A172 (cell line): ENCODE results near the gene NDUFB11. TPM values are rescaled to one million over a fixed set of nuclear protein-coding genes. Genes with fewer than 3 reads are reported as not detected.

Experiments used
- DNase-seq: peaks from one replicate; pipeline ENCODE4 v3.0.0-alpha.2; 2015; ENCODE audit warnings: low spot score
- total RNA-seq: library from RNA; depleted of rRNA; stranded (reverse); fragments of >200 nt; shearing (Covaris generic); gene quantifications from 2 replicates; pipeline ENCODE4 v1.2.3, GENCODE V29; 2014; rRNA removed

NDUFB11 gene
- total RNA-seq = 85.8 and 120 TPM in 2 replicates

- peak; percentile 92 for DNase-seq
These were observed at the start of gene NDUFB11, which contains the start of gene RBM10 for GRCh38 chrX:47144626-47145394. NDUFB11 (minus strand) TSS chrX:47144702; CDS start chrX:47144679, 23 bp downstream. RBM10 (plus strand) TSS chrX:47145221; CDS start chrX:47147482, 2,261 bp downstream.

- peak; percentile 92 for DNase-seq
These were observed 49.1 kb upstream of the NDUFB11 start, which contains the start of gene UBA1 for GRCh38 chrX:47193475-47194193. UBA1 (plus strand) TSS chrX:47193829; CDS start chrX:47198803, 4,974 bp downstream.

- no peak for DNase-seq
These were observed 47.4 kb upstream of the NDUFB11 start for GRCh38 chrX:47191806-47192401.

GRCh38 chrX:47191331-47191730 is 46.8 kb upstream of the NDUFB11 start:
- no peak for DNase-seq

GRCh38 chrX:47190445-47191269 is 46.2 kb upstream of the NDUFB11 start:
- DNase-seq = peak; percentile 84

GRCh38 chrX:47189906-47190305 is 45.4 kb upstream of the NDUFB11 start:
- DNase-seq = no peak

GRCh38 chrX:47187106-47187677 is 42.7 kb upstream of the NDUFB11 start:
- DNase-seq = no peak

GRCh38 chrX:47186096-47186740 is 41.7 kb upstream of the NDUFB11 start:
- DNase-seq = no peak

GRCh38 chrX:47185241-47185640 is 40.7 kb upstream of the NDUFB11 start:
- DNase-seq = no peak

- no peak for DNase-seq
These were observed 40.0 kb upstream of the NDUFB11 start for GRCh38 chrX:47184486-47184885.

- DNase-seq = no peak
These were observed 37.7 kb upstream of the NDUFB11 start for GRCh38 chrX:47182106-47182700.

GRCh38 chrX:47181301-47181700 is 36.8 kb upstream of the NDUFB11 start:
- no peak for DNase-seq

GRCh38 chrX:47180346-47180745 is 35.8 kb upstream of the NDUFB11 start:
- DNase-seq = no peak

GRCh38 chrX:47179928-47180255 is 35.4 kb upstream of the NDUFB11 start:
- no peak for DNase-seq

- DNase-seq = peak; percentile 13
These were observed 34.9 kb upstream of the NDUFB11 start for GRCh38 chrX:47179221-47179927.

GRCh38 chrX:47178337-47178736 is 33.8 kb upstream of the NDUFB11 start:
- DNase-seq = no peak

- no peak for DNase-seq
These were observed 32.6 kb upstream of the NDUFB11 start for GRCh38 chrX:47177079-47177478.

GRCh38 chrX:47176101-47176740 is 31.7 kb upstream of the NDUFB11 start:
- DNase-seq = no peak

GRCh38 chrX:47175588-47175980 is 31.1 kb upstream of the NDUFB11 start:
- DNase-seq = no peak
